H9 (cell line): ENCODE measurements around the gene FAR1. TPM values are rescaled to one million over a fixed set of nuclear protein-coding genes. Genes with fewer than 3 reads are reported as not detected.
A peak's percentile ranks its signal among the peaks of the same experiment; 100 is the strongest.

ENCODE experiments used
- DNase-seq: peaks from one replicate; pipeline ENCODE4 v3.0.0-alpha.2; 2017
- H2AFZ ChIP-seq: one replicate; pipeline ENCODE4 v1.6.1; 2013; ENCODE audit warnings: mild to moderate bottlenecking, low read length, control low read depth, moderate library complexity
- H2AK5ac ChIP-seq: 2 replicates; pipeline ENCODE4 v1.6.1; 2013; ENCODE audit warnings: low read length, control low read depth, mixed read lengths; ENCODE audit not compliant: insufficient read length
- H2BK120ac ChIP-seq: one replicate; pipeline ENCODE4 v1.6.1; 2013; ENCODE audit warnings: low read depth, mild to moderate bottlenecking, low read length, control low read depth, inconsistent platforms; ENCODE audit not compliant: poor library complexity, severe bottlenecking
- H2BK12ac ChIP-seq: 2 replicates; pipeline ENCODE4 v1.6.1; 2013; ENCODE audit warnings: low read length, control low read depth, mixed read lengths, low read depth; ENCODE audit not compliant: insufficient read length
- H2BK15ac ChIP-seq: 2 replicates; pipeline ENCODE4 v1.6.1; 2013; ENCODE audit warnings: low read depth, low read length, control low read depth
- H2BK20ac ChIP-seq: one replicate; pipeline ENCODE4 v1.6.1; 2013; ENCODE audit warnings: low read depth, mild to moderate bottlenecking, low read length, control low read depth, inconsistent platforms; ENCODE audit not compliant: poor library complexity, severe bottlenecking
- H2BK5ac ChIP-seq: 2 replicates; pipeline ENCODE4 v1.6.1; 2013; ENCODE audit warnings: low read length, control low read depth, mixed read lengths; ENCODE audit not compliant: insufficient read length
- H3K14ac ChIP-seq: 2 replicates; pipeline ENCODE4 v1.6.1; 2013; ENCODE audit warnings: low read length, control low read depth; ENCODE audit not compliant: insufficient read depth
- H3K18ac ChIP-seq: 2 replicates; pipeline ENCODE4 v1.6.1; 2013; ENCODE audit warnings: low read depth, mild to moderate bottlenecking, mixed read lengths, low read length, control low read depth; ENCODE audit not compliant: insufficient read length
- H3K23ac ChIP-seq: 2 replicates; pipeline ENCODE4 v1.6.1; 2013; ENCODE audit warnings: low read length, control low read depth, mixed read lengths, low read depth; ENCODE audit not compliant: insufficient read length
- H3K23me2 ChIP-seq: 2 replicates; pipeline ENCODE4 v1.6.1; 2013; ENCODE audit warnings: low read depth, mild to moderate bottlenecking, mixed read lengths, low read length, control low read depth; ENCODE audit not compliant: insufficient read length, poor library complexity, severe bottlenecking
- H3K27ac ChIP-seq: 2 replicates; pipeline ENCODE4 v1.5.1; 2013; ENCODE audit warnings: low read length, control low read depth, mixed read lengths, low read depth; ENCODE audit not compliant: insufficient read length
- H3K27me3 ChIP-seq: 2 replicates; pipeline ENCODE4 v1.6.1; 2013; ENCODE audit warnings: low read length, control low read depth, inconsistent platforms; ENCODE audit not compliant: insufficient read depth
- H3K4ac ChIP-seq: 2 replicates; pipeline ENCODE4 v1.6.1; 2013; ENCODE audit warnings: low read depth, mild to moderate bottlenecking, control low read depth, inconsistent platforms, low read length, moderate library complexity
- H3K4me1 ChIP-seq: 2 replicates; pipeline ENCODE4 v1.6.1; 2013; ENCODE audit warnings: low read length, control low read depth, inconsistent platforms; ENCODE audit not compliant: insufficient read depth
- H3K4me2 ChIP-seq: 2 replicates; pipeline ENCODE4 v1.6.1; 2013; ENCODE audit warnings: low read length, control low read depth, mixed read lengths; ENCODE audit not compliant: insufficient read length, insufficient read depth
- H3K56ac ChIP-seq: 2 replicates; pipeline ENCODE4 v1.6.1; 2013; ENCODE audit warnings: low read depth, mild to moderate bottlenecking, mixed read lengths, low read length, control low read depth; ENCODE audit not compliant: insufficient read length
- H3K79me1 ChIP-seq: 2 replicates; pipeline ENCODE4 v1.6.1; 2013; ENCODE audit warnings: low read depth, mild to moderate bottlenecking, moderate library complexity, low read length, control low read depth, inconsistent platforms; ENCODE audit not compliant: insufficient read depth, poor library complexity, severe bottlenecking
- H3K79me2 ChIP-seq: 2 replicates; pipeline ENCODE4 v1.6.1; 2013; ENCODE audit warnings: low read length, control low read depth, inconsistent platforms; ENCODE audit not compliant: insufficient read depth
- H3K9ac ChIP-seq: 2 replicates; pipeline ENCODE4 v1.6.1; 2013; ENCODE audit warnings: low read length, control low read depth, mixed read lengths; ENCODE audit not compliant: insufficient read length; ENCODE audit errors: extremely low read depth
- H3K9me3 ChIP-seq: one replicate; pipeline ENCODE4 v1.6.1; 2013; ENCODE audit warnings: low read depth, low read length, inconsistent platforms; ENCODE audit not compliant: control insufficient read depth
- H3T11ph ChIP-seq: one replicate; pipeline ENCODE4 v1.6.1; 2013; ENCODE audit warnings: mild to moderate bottlenecking, low read length, control low read depth, inconsistent platforms
- H4K20me1 ChIP-seq: one replicate; pipeline ENCODE4 v1.6.1; 2013; ENCODE audit not compliant: control insufficient read depth, insufficient read length, insufficient read depth
- H4K5ac ChIP-seq: 2 replicates; pipeline ENCODE4 v1.6.1; 2013; ENCODE audit warnings: low read depth, mild to moderate bottlenecking, mixed read lengths, low read length, control low read depth; ENCODE audit not compliant: insufficient read length
- H4K8ac ChIP-seq: replicated peaks from 2 replicates; pipeline ENCODE4 v1.6.1; 2013; ENCODE audit warnings: low read length, control low read depth, mixed read lengths, low read depth; ENCODE audit not compliant: insufficient read length
- H4K91ac ChIP-seq: 2 replicates; pipeline ENCODE4 v1.6.1; 2013; ENCODE audit warnings: low read depth, mild to moderate bottlenecking, moderate library complexity, mixed read lengths, low read length, control low read depth; ENCODE audit not compliant: insufficient read length
- H3K27ac Mint-ChIP-seq, 3 experiments: 2 replicates in 2 of 3; 3 replicates in 1 of 3; pipeline ENCODE4 v1.8.0; 2020 to 2021; ENCODE audit warnings: mixed read lengths in 3 of 3, mild to moderate bottlenecking in 1 of 3, moderate library complexity in 1 of 3
- H3K27me3 Mint-ChIP-seq: 2 replicates; pipeline ENCODE4 v1.8.0; 2021; ENCODE audit warnings: low read depth, mild to moderate bottlenecking, moderate library complexity, mixed read lengths
- H3K36me3 Mint-ChIP-seq, 3 experiments: 2 replicates in 2 of 3; 3 replicates in 1 of 3; pipeline ENCODE4 v1.8.0; 2020 to 2021; ENCODE audit warnings: low read depth in 3 of 3, mixed read lengths in 3 of 3; ENCODE audit not compliant: insufficient read depth in 1 of 3
- H3K4me1 Mint-ChIP-seq, 2 experiments: 2 replicates each; pipeline ENCODE4 v1.8.0; 2020; ENCODE audit warnings: mixed read lengths in 2 of 2
- H3K4me3 Mint-ChIP-seq, 2 experiments: 2 replicates in 1 of 2; 3 replicates in 1 of 2; pipeline ENCODE4 v1.8.0; 2020 to 2021; ENCODE audit warnings: mild to moderate bottlenecking in 2 of 2, mixed read lengths in 2 of 2, moderate library complexity in 1 of 2
- H3K9me3 Mint-ChIP-seq, 2 experiments: 2 replicates in 1 of 2; 3 replicates in 1 of 2; pipeline ENCODE4 v1.8.0; 2020; ENCODE audit warnings: mild to moderate bottlenecking in 2 of 2, mixed read lengths in 2 of 2, moderate library complexity in 1 of 2
- CTCF ChIP-seq: fragments of 200-600 bp; sonication (generic); conservative IDR thresholded peaks from 3 replicates; pipeline ENCODE4 v1.8.0; 2021; ENCODE audit warnings: antibody characterized with exemption, mild to moderate bottlenecking
- WGBS: extraction: QIAGEN DNeasy Blood & Tissue Kit; methylation state at CpG from one replicate; pipeline ENCODE4 v1.1.7; 2013; ENCODE audit warnings: missing lambda C conversion rate, low lambda C conversion rate, mixed read lengths; ENCODE audit not compliant: insufficient read length; ENCODE audit errors: extremely low coverage; 5-methylcytosine and 5-hydroxymethylcytosine counted together
- total RNA-seq: library from RNA; stranded (reverse); gene quantifications from 2 replicates; pipeline ENCODE4 v1.2.1, GENCODE V29; 2021

The FAR1 gene
- total RNA-seq, 1 experiment from 2014 or later = 72.5 TPM

GRCh38 chr11:13781153-13781552, 112.7 kb downstream of the FAR1 start:
- no peaks in the 10 kb centered on the region for H3K27me3 ChIP-seq
- H3K23ac ChIP-seq = no peak overlapping the region
- no peak overlapping the region for H3K18ac ChIP-seq
- no peak overlapping the region for H2BK120ac ChIP-seq
- no peak overlapping the region for H2AK5ac ChIP-seq
- H2BK12ac ChIP-seq = no peak overlapping the region
- no peak overlapping the region for H3K14ac ChIP-seq
- no peak overlapping the region for H3K4me2 ChIP-seq
- TF ChIP-seq CTCF = no peak
- H3K79me1 ChIP-seq = no peaks in the 10 kb centered on the region
- H2BK5ac ChIP-seq = no peak overlapping the region
- H3K4me1 Mint-ChIP-seq = peaks cover 29 to 43% of the 10 kb centered on the region in 2 experiments
- no CpG with 5 or more reads among the region's 6 CpGs for WGBS
- no peak overlapping the region for H3K4ac ChIP-seq
- H3K56ac ChIP-seq = no peak overlapping the region
- H3K4me1 ChIP-seq = no peaks in the 10 kb centered on the region; the same call in 1 of the 2 replicates
- no peak overlapping the region for H2BK15ac ChIP-seq
- H3K36me3 Mint-ChIP-seq = no peaks in the 10 kb centered on the region
- H3K79me2 ChIP-seq = no peaks in the 10 kb centered on the region
- no peak overlapping the region for H3T11ph ChIP-seq
- H3K4me3 Mint-ChIP-seq = no peak overlapping the region
- no peak for DNase-seq
- H3K27ac ChIP-seq = no peak overlapping the region
- H3K23me2 ChIP-seq = no peaks in the 10 kb centered on the region
- H4K91ac ChIP-seq = no peak overlapping the region
- H3K27ac Mint-ChIP-seq = peak overlapping the region in 1 of 3 experiments; percentile 42; a peak in 2 of 7 replicates
- no peak overlapping the region for H2AFZ ChIP-seq
- no peak overlapping the region for H3K9ac ChIP-seq
- H4K5ac ChIP-seq = no peak overlapping the region
- no peak overlapping the region for H2BK20ac ChIP-seq
- H3K9me3 Mint-ChIP-seq = no peaks in the 10 kb centered on the region
- no peaks in the 10 kb centered on the region for H3K9me3 ChIP-seq
- no peaks in the 10 kb centered on the region for H4K20me1 ChIP-seq
- peaks cover 5% of the 10 kb centered on the region; the same call in 1 of the 2 replicates for H3K27me3 Mint-ChIP-seq
- no peak overlapping the region for H4K8ac ChIP-seq

Other genes with a start within 250 kb of the FAR1 start
- 22.4 and 23.3 TPM in 2 replicates for gene BTBD10, start 205.4 kb upstream of the FAR1 start, total RNA-seq
- not detected in 2 replicates for gene PTH, start 172.7 kb upstream of the FAR1 start, total RNA-seq